GM12878 (cell line): Measurements from ENCODE around the gene CD7. TPM values are rescaled to one million over a fixed set of nuclear protein-coding genes. Genes with fewer than 3 reads are reported as not detected.

Source experiments
- ATAC-seq: fragments of 200-7000 bp; cut with Tn5 transposase; 3 replicates; pipeline ENCODE4 v1.9.1; 2020; ENCODE audit warnings: mild to moderate bottlenecking, moderate library complexity
- BruUV-seq: library from RNA; stranded (reverse); fragments of 400-500 nt; replicated peaks from 2 replicates; lab custom pipeline; 2021; lab: Mats Ljungman, UMichigan
- CTCF ChIA-PET: fragments of 300-600 bp; sonication (Branson Sonifier 250); formaldehyde crosslinking; extraction: SDS; loops from one replicate; lab custom pipeline; 2021; ENCODE audit warnings: inconsistent platforms; lab: Yijun Ruan, JAX
- POLR2A ChIA-PET: fragments of 350-600 bp; formaldehyde crosslinking; extraction: SDS; loops from one replicate; lab custom pipeline; 2021; ENCODE audit warnings: inconsistent platforms; lab: Charles Lee
- RAD21 ChIA-PET: fragments of 300-600 bp; sonication (Branson Sonifier 250); formaldehyde crosslinking; loops from one replicate; lab custom pipeline; 2023; ENCODE audit warnings: antibody characterized with exemption; ENCODE audit not compliant: unreplicated experiment; lab: Charles Lee
- SMC1A ChIA-PET: fragments of 300-600 bp; sonication (Branson Sonifier 250); formaldehyde crosslinking; loops from one replicate; lab custom pipeline; 2023; ENCODE audit not compliant: unreplicated experiment, uncharacterized antibody; lab: Charles Lee
- DNase-seq: peaks from one replicate; pipeline ENCODE4 v3.0.0-alpha.2; 2011; ENCODE audit warnings: low read depth, low spot score
- FAIRE-seq: peaks from 3 replicates; lab custom pipeline; 2011; peaks lifted over from hg19 to GRCh38; lab: Jason Lieb, UNC
- H2AFZ ChIP-seq: 2 replicates; pipeline ENCODE4 v1.6.0; 2011; ENCODE audit warnings: low read depth, low read length, control low read depth; ENCODE audit not compliant: control insufficient read depth
- H3K27ac ChIP-seq: 2 replicates; pipeline ENCODE4 v1.5.1; 2011; ENCODE audit warnings: control low read depth; ENCODE audit not compliant: control insufficient read depth, insufficient read depth
- H3K27me3 ChIP-seq, 2 experiments: replicated peaks in 1 of 2; 2 replicates each; pipeline versions ENCODE4 v1.6.0 to v1.6.1; 2011; ENCODE audit warnings: low read length in 1 of 2; ENCODE audit not compliant: control insufficient read depth in 2 of 2, insufficient read depth in 2 of 2
- H3K36me3 ChIP-seq, 2 experiments: 2 replicates each; pipeline ENCODE4 v1.5.1; 2011; ENCODE audit warnings: low read length in 1 of 2; ENCODE audit not compliant: control insufficient read depth in 2 of 2, insufficient read depth in 2 of 2
- H3K4me1 ChIP-seq: 2 replicates; pipeline ENCODE4 v1.6.1; 2011; ENCODE audit warnings: mild to moderate bottlenecking, low read length, moderate library complexity, mixed read lengths; ENCODE audit not compliant: control insufficient read depth, insufficient read depth
- H3K4me2 ChIP-seq: 2 replicates; pipeline ENCODE4 v1.6.0; 2011; ENCODE audit warnings: control low read depth; ENCODE audit not compliant: control insufficient read depth, insufficient read depth
- H3K4me3 ChIP-seq: fragments of 200-600 bp; sonication (generic); 2 replicates; pipeline ENCODE4 v1.5.1; 2016
- H3K79me2 ChIP-seq: 2 replicates; pipeline ENCODE4 v1.6.0; 2011; ENCODE audit warnings: low read length; ENCODE audit not compliant: control insufficient read depth, insufficient read depth
- H3K9ac ChIP-seq: 2 replicates; pipeline ENCODE4 v1.8.0; 2011; ENCODE audit warnings: low read length, control low read depth, mixed read lengths; ENCODE audit not compliant: control insufficient read depth, insufficient read depth
- H3K9me3 ChIP-seq: replicated peaks from 3 replicates; pipeline ENCODE4 v1.5.1; 2011; ENCODE audit warnings: mild to moderate bottlenecking, low read length; ENCODE audit not compliant: control insufficient read depth, insufficient read depth
- H4K20me1 ChIP-seq: 2 replicates; pipeline ENCODE4 v1.6.0; 2011; ENCODE audit not compliant: control insufficient read depth, insufficient read depth
- BACH1 ChIP-seq: fragments of 450-650 bp; IDR thresholded peaks from 2 replicates; pipeline ENCODE4 v1.6.1; 2017; ENCODE audit warnings: mild to moderate bottlenecking, borderline replicate concordance
- EZH2 ChIP-seq: IDR thresholded peaks from 2 replicates; pipeline ENCODE4 v1.6.1; 2012; ENCODE audit warnings: low read depth, mild to moderate bottlenecking, control low read depth, inconsistent platforms, low read length, borderline replicate concordance; ENCODE audit not compliant: control insufficient read depth
- GATAD2B ChIP-seq: fragments of 450-650 bp; conservative IDR thresholded peaks from 2 replicates; pipeline ENCODE4 v1.6.1; 2017; ENCODE audit warnings: low read depth, mild to moderate bottlenecking, moderate library complexity
- JUND ChIP-seq: IDR thresholded peaks from 2 replicates; pipeline ENCODE4 v1.6.1; 2012; ENCODE audit warnings: low read depth, mild to moderate bottlenecking, low read length, improper control_type of control experiment, moderate library complexity
- MEF2B ChIP-seq: fragments of 450-650 bp; IDR thresholded peaks from 2 replicates; pipeline ENCODE4 v1.6.1; 2018; ENCODE audit warnings: mild to moderate bottlenecking, moderate library complexity; ENCODE audit not compliant: partially characterized antibody, poor library complexity, severe bottlenecking
- NFYB ChIP-seq: IDR thresholded peaks from 2 replicates; pipeline ENCODE4 v1.6.1; 2011; ENCODE audit warnings: low read depth, mild to moderate bottlenecking, low read length, improper control_type of control experiment, moderate library complexity; ENCODE audit not compliant: insufficient read depth
- NR2F1 ChIP-seq: fragments of 450-650 bp; conservative IDR thresholded peaks from 2 replicates; pipeline ENCODE4 v1.6.1; 2017; ENCODE audit warnings: mild to moderate bottlenecking
- PBX3 ChIP-seq: IDR thresholded peaks from 2 replicates; pipeline ENCODE4 v1.6.1; 2011; ENCODE audit warnings: mild to moderate bottlenecking, low read depth, low read length, moderate library complexity; ENCODE audit not compliant: insufficient replicate concordance
- SMAD5 ChIP-seq: IDR thresholded peaks from 2 replicates; pipeline ENCODE4 v1.6.1; 2016; ENCODE audit warnings: antibody characterized with exemption, low read depth
- TCF7 ChIP-seq: IDR thresholded peaks from 2 replicates; pipeline ENCODE4 v1.6.1; 2014; ENCODE audit warnings: antibody characterized with exemption, borderline replicate concordance
- ZBTB11 ChIP-seq: fragments of 450-650 bp; formaldehyde crosslinking; IDR thresholded peaks from 2 replicates; pipeline ENCODE4 v1.5.0; 2022; ENCODE audit warnings: mild to moderate bottlenecking, missing genetic modification characterization
- ZNF687 ChIP-seq: fragments of 450-650 bp; IDR thresholded peaks from 2 replicates; pipeline ENCODE4 v1.6.1; 2017; ENCODE audit warnings: mild to moderate bottlenecking, moderate library complexity
- WGBS: methylation state at CpG from one replicate; pipeline ENCODE4 v1.1.6; 2016; ENCODE audit warnings: low lambda C conversion rate; ENCODE audit not compliant: insufficient replicate concordance, insufficient coverage; ENCODE audit errors: missing lambda C conversion rate; 5-methylcytosine and 5-hydroxymethylcytosine counted together
- in situ Hi-C: fragments of 300-500 bp; cut with MboI; formaldehyde crosslinking; loops from 9 replicates; pipeline ENCODE4 v1.14.3; 2018; ENCODE audit warnings: mixed read lengths
- intact Hi-C: fragments of 100-400 bp; cut with micrococcal nuclease; formaldehyde crosslinking; loops from one replicate; pipeline ENCODE4 v1.14.2; 2022; ENCODE audit not compliant: unreplicated experiment
- polyA plus RNA-seq, 11 experiments: library from polyadenylated mRNA; depleted of rRNA in 4 of 11; unstranded in 6 of 11; stranded (reverse) in 5 of 11; fragments of >200 nt; fragmentation: Nextera tagmentation in 4 of 11; fragmentation: Illumina TruSeq in 1 of 11; extraction: Ambion mirVana in 4 of 11; extraction: Trizol in 1 of 11; gene quantifications; 1 replicate in 1 of 11; 2 replicates in 10 of 11; pipeline versions ENCODE4 v1.2.1 to v1.2.3, GENCODE V29; 2011 to 2016; ENCODE audit warnings: inconsistent platforms in 2 of 11, missing spikeins in 2 of 11, low read depth in 1 of 11
- total RNA-seq, 4 experiments: library from RNA; depleted of rRNA in 3 of 4; stranded (reverse); fragments of >200 nt in 3 of 4; fragmentation: Illumina TruSeq in 1 of 4; extraction: Trizol in 1 of 4; gene quantifications; 2 replicates each; pipeline versions ENCODE4 v1.2.1 to v1.2.3, GENCODE V29; 2013 to 2021

Gene CD7
- total and polyA plus RNA-seq, 10 of the 15 experiments (the other 5 are each of a cell fraction or from before 2014, with no cell fraction given), result 0.33 TPM; not detected in 9

- H3K27ac ChIP-seq, result no peak overlapping the region
- H3K9ac ChIP-seq, result no peak overlapping the region
- ChIA-PET POLR2A (interaction anchor here (0.8 to 6.2 kb wide), 2 partner anchors 15 to 18 kb away, joined by 3 to 32 read pairs; no protein-coding TSS in a partner anchor), SMC1A (interaction anchor here (2.2 kb wide), 1 partner anchor 16 kb away, joined by 10 read pairs; no protein-coding TSS in a partner anchor), RAD21 (interaction anchor here (2.4 kb wide), 1 partner anchor 14 kb away, joined by 7 read pairs; no protein-coding TSS in a partner anchor), CTCF (interaction anchor here (0.7 to 2.0 kb wide), 4 partner anchors 12 to 81 kb away, joined by 3 to 5 read pairs (median 4); no protein-coding TSS in a partner anchor)
- no peaks in the 10 kb centered on the region for H3K36me3 ChIP-seq
- H3K9me3 ChIP-seq, result no peaks in the 10 kb centered on the region; the same call in 2 of the 3 replicates
- ATAC-seq (no peak), DNase-seq (no peak), FAIRE-seq (no peak)
- no peak overlapping the region for H3K4me3 ChIP-seq
- in situ Hi-C loops, result no loop called here
- no peaks in the 10 kb centered on the region for H4K20me1 ChIP-seq
- peaks cover 0 to 2% of the 10 kb centered on the region in 2 experiments; a peak in 3 of 4 replicates for H3K27me3 ChIP-seq
- intact Hi-C loops, result no loop called here
- no peak overlapping the region for H2AFZ ChIP-seq
- 52% methylated on average over 28 of the region's 29 CpGs for WGBS
- no peak overlapping the region for H3K4me2 ChIP-seq
- no peaks in the 10 kb centered on the region for H3K79me2 ChIP-seq
- BruUV-seq, result no TSS peak
- H3K4me1 ChIP-seq, result no peaks in the 10 kb centered on the region
- TF ChIP-seq ZBTB11 (CRISPR knock-in tag) (no peak), GATAD2B (no peak), SMAD5 (no peak), TCF7 (no peak), NR2F1 (no peak), NFYB (no peak), BACH1 (no peak), PBX3 (no peak), ZNF687 (no peak), JUND (no peak), MEF2B (no peak), EZH2 (no peak)
These were observed 586 bp downstream of the CD7 start for GRCh38 chr17:82316651-82317393.
